AG09319 (cell line): ENCODE results near the gene DPP10.

Experiments
- DNase-seq: peaks from one replicate; pipeline ENCODE4 v3.0.0-alpha.2; 2010; ENCODE audit warnings: low read depth; ENCODE audit errors: extremely low read depth
- TF ChIP-seq, protein P1 (sequence below): IDR thresholded peaks from 2 replicates; pipeline ENCODE4 v1.5.1; 2011; ENCODE audit warnings: low read depth, mild to moderate bottlenecking, inconsistent platforms, low read length, moderate library complexity

Gene DPP10

DNA sequence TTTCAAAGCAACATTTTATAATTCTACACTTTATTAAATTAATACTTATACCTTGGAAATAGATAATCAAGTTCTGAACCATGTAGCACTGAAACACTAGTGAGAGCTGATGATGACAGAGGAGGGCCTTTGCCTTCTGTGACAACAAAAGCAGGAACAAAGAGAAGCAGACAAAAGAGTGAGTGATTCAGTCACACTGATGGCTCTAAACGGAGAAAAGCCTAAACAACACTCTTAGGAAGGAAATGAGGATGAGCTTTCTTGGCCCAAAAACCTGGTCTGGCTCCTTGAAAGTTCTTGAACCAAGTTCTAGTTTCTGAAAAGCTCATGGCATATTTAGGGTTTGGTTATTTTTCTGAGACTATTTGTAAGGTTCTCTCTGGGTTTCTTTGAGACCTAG lies 271.9 kb downstream of the DPP10 start:
- TF ChIP-seq, protein P1, sequence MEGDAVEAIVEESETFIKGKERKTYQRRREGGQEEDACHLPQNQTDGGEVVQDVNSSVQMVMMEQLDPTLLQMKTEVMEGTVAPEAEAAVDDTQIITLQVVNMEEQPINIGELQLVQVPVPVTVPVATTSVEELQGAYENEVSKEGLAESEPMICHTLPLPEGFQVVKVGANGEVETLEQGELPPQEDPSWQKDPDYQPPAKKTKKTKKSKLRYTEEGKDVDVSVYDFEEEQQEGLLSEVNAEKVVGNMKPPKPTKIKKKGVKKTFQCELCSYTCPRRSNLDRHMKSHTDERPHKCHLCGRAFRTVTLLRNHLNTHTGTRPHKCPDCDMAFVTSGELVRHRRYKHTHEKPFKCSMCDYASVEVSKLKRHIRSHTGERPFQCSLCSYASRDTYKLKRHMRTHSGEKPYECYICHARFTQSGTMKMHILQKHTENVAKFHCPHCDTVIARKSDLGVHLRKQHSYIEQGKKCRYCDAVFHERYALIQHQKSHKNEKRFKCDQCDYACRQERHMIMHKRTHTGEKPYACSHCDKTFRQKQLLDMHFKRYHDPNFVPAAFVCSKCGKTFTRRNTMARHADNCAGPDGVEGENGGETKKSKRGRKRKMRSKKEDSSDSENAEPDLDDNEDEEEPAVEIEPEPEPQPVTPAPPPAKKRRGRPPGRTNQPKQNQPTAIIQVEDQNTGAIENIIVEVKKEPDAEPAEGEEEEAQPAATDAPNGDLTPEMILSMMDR: no peak
- DNase-seq: no peak

GRCh38 chr2:114717049-114717448 lies 274.6 kb downstream of the DPP10 start:
- TF ChIP-seq, protein P1: no peak

GRCh38 chr2:114724454-114724853 lies 282.0 kb downstream of the DPP10 start:
- DNase-seq: no peak
- TF ChIP-seq, protein P1: no peak

More at GRCh38 chr2:114717049-114717448, 274.6 kb downstream of the DPP10 start:
- no peak for DNase-seq

- no peak for DNase-seq
- TF ChIP-seq, protein P1: no peak
Measured at GRCh38 chr2:114727012-114727411, 284.6 kb downstream of the DPP10 start.

GRCh38 chr2:114728372-114728771 lies 285.9 kb downstream of the DPP10 start:
- DNase-seq: no peak
- TF ChIP-seq, protein P1: no peak

DNA sequence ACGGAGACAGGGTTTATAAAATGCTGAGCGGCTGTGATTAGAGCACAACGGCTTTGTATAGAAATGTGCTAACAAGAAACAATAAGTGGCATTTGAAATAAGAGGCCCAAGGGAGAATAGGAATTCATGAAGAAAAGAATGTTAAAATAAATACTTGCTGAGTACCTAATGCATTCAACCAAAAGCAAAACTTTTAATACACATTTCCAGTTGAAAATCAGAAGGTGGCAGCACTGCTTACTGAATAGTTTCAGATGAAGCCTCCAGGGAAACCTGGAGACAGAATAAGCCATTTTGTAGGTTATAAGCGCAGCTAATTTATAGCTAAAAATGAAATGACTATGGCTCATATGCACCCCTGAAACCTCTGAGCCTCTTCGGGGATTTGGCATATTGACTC lies 286.6 kb downstream of the DPP10 start:
- TF ChIP-seq, protein P1: no peak
- no peak for DNase-seq

DNA sequence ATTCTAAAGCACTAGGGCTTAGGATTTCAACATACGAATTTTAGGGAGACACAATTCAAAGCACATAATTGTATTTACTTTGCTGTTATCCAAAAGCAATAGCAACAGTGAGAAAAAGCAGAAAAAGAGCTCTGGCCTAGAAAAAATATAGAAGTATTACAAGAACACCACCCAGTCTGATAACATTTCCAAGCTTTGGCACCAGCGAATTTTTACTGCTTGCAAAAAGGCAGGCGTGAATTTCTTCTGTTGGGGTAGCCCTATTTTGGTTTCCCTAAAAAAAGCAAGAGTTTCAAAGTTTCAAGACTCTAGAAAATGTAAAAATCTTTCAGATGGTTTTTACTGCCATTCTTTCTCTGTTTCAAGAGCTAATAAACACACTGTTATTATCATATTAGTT lies 292.7 kb downstream of the DPP10 start:
- DNase-seq: no peak
- TF ChIP-seq, protein P1: no peak
